Measurements from ENCODE around the gene DRAP1.

Gene DRAP1

GRCh38 chr11:65900899-65901180 is 18.4 kb upstream of the DRAP1 start:
- TF ChIP-seq CTCF (IDR thresholded peaks at IDR 0.05; ENCODE audit: insufficient read depth, low read length, missing control alignments): no peak
- DNase-seq (ENCODE audit: low read depth, low spot score): no peak
- H3K4me3 ChIP-seq (ENCODE audit: low read depth, low read length): peak overlapping the region; percentile 98
- ChIA-PET CTCF (interaction anchor here (1.5 to 18.8 kb wide), 4 partner anchors 10 to 88 kb away, joined by 4 to 394 read pairs (median 6); partner anchors contain the start of genes CCDC85B and FIBP), POLR2A (interaction anchor here (0.7 to 7.7 kb wide), 7 partner anchors 10 to 35 kb away, joined by 3 to 136 read pairs (median 5); partner anchors contain the start of genes CCDC85B and FIBP)

DNA sequence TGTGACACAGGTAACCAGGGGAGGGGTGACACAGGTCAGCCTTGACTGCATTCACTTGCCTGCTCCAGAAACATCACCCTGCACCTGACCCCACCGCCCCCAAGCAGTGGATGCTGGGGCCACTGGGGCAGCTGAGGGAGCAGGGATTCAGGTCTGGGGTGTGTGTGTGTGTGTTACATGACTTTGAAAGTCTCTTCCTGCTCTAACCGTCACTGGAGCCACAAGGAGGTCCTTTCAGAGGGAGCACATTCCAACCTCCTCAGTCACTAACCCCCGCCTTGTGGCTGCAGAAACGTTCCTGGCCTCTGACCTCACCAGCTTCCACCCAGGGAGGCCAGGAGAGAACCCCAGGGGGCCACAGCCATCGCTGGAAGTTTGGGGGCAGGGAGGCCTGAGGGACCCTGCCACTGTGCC is 16.2 kb upstream of the DRAP1 start:
- peak overlapping the region; percentile 13; the same call in 1 of the 2 replicates for H3K4me3 ChIP-seq (ENCODE audit: low read depth, low read length)
- TF ChIP-seq CTCF (IDR thresholded peaks at IDR 0.05; ENCODE audit: insufficient read depth, low read length, missing control alignments): no peak
- DNase-seq (ENCODE audit: low read depth, low spot score): no peak
- ChIA-PET CTCF (interaction anchor here (1.4 to 18.8 kb wide), 2 partner anchors 9 to 13 kb away, joined by 5 to 394 read pairs; partner anchors contain the start of genes CCDC85B and FIBP), POLR2A (interaction anchor here (1.2 to 7.7 kb wide), 4 partner anchors 9 to 15 kb away, joined by 7 to 136 read pairs (median 12); partner anchors contain the start of genes CCDC85B and FIBP)

DNA sequence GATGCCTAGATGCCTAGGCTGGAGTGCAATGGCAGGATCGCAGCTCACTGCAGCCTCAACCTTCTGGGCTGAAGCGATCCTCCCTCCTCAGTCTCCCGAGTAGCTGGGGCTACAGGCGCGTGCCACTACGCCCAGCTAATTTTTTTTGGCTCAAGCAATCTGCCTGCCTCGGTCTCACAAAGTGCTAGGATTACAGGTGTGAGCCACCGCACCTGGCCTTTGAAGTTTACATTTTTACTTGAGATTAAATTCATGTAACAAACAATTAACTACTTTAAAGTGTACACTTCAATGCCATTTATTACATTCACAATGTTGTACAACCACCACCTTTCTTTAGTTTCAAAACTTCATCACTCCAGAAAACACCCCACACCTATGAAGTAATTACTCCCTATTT is 15.5 kb upstream of the DRAP1 start:
- POLR2A ChIA-PET: interaction anchor here (1.2 to 7.7 kb wide), 4 partner anchors 8 to 14 kb away, joined by 7 to 136 read pairs (median 12); partner anchors contain the start of genes CCDC85B and FIBP
- H3K4me3 ChIP-seq (ENCODE audit: low read depth, low read length): no peak overlapping the region
- DNase-seq (ENCODE audit: low read depth, low spot score): no peak
- CTCF ChIA-PET: interaction anchor here (1.4 to 18.8 kb wide), 2 partner anchors 8 to 13 kb away, joined by 5 to 394 read pairs; partner anchors contain the start of genes CCDC85B and FIBP
- TF ChIP-seq CTCF (IDR thresholded peaks at IDR 0.05; ENCODE audit: insufficient read depth, low read length, missing control alignments): no peak

DNA sequence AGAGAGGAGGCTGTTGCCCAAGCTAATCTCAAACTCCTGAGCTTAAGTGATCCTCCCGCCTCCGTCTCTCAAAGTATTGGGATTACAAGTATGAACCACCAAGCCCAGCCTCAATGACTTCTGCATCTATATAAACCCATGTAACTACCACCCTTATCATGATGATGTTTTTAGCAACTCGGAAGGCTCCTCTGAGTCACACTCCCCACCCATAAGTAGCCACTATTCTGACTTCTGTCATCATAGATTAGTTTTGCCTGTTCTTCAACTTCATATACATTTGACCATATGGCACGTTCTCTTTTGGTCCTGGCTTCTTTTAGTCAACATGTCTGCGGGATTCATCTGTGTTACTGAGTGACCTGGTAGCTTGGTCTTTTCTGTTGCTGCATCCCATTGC is 12.6 kb upstream of the DRAP1 start:
- CTCF ChIA-PET: interaction anchor here (1.0 to 18.8 kb wide), 3 partner anchors 16 to 139 kb away, joined by 3 to 394 read pairs (median 3); partner anchors contain the start of genes CCDC85B and FIBP
- POLR2A ChIA-PET: interaction anchor here (0.8 to 3.1 kb wide), 4 partner anchors 8 to 18 kb away, joined by 3 to 13 read pairs (median 4); partner anchors contain the start of gene CCDC85B
- TF ChIP-seq CTCF (IDR thresholded peaks at IDR 0.05; ENCODE audit: insufficient read depth, low read length, missing control alignments): no peak
- H3K4me3 ChIP-seq (ENCODE audit: low read depth, low read length): no peak overlapping the region
- no peak for DNase-seq (ENCODE audit: low read depth, low spot score)

DNA sequence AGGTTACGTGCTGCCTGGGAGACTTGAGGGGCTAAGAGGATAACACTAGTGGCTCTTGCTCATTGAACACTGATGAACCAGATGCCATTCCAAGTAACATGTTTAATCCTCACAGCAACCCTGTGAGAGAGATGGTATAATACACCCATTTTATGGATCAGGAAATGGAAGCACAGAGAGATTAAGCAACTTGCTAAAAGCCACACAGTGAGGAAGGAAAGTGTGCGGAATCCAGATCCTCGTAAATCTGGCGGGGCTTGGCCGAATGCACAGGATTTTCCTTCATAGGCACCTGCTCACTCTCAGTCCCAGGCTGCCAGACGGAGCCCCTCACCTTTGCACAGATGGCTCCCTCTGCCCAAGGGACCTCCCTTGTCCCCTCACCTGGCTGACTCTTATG is 11.3 kb upstream of the DRAP1 start:
- no peak for TF ChIP-seq CTCF (IDR thresholded peaks at IDR 0.05; ENCODE audit: insufficient read depth, low read length, missing control alignments)
- POLR2A ChIA-PET: interaction anchor here (0.5 kb wide), 1 partner anchor 356 kb away, joined by 3 read pairs; no protein-coding TSS in a partner anchor
- DNase-seq (ENCODE audit: low read depth, low spot score): no peak
- H3K4me3 ChIP-seq (ENCODE audit: low read depth, low read length): no peak overlapping the region
- CTCF ChIA-PET: interaction anchor here (18.8 kb wide), 1 partner anchor 17 kb away, joined by 394 read pairs; the partner anchor contains the start of genes CCDC85B and FIBP

All from AG04449 (cell line).